Peyer's patch (tissue), 4 donors: ENCODE data around the gene FBN3. TPM values are rescaled to one million over a fixed set of nuclear protein-coding genes. Genes with fewer than 3 reads are reported as not detected.
"Not testable (repeated sequence)": the region's sequence is repeated elsewhere in the genome, so short reads cannot be mapped to it uniquely, and the experiment has no call there.

Experiments
- DNase-seq, 3 donors: peaks; one replicate each; pipeline ENCODE4 v3.0.0-alpha.2; 2017 to 2019
- H3K27ac ChIP-seq, 4 donors: fragments of 200-600 bp; sonication (generic); one replicate each; pipeline ENCODE4 v1.5.1; 2016 to 2019
- H3K27me3 ChIP-seq, 2 donors: fragments of 200-600 bp; sonication (generic); one replicate each; pipeline ENCODE4 v1.5.1; 2019
- H3K36me3 ChIP-seq, 3 donors: fragments of 200-600 bp; sonication (generic); one replicate each; pipeline ENCODE4 v1.5.1; 2016 to 2019
- H3K4me1 ChIP-seq, 4 donors: fragments of 200-600 bp; sonication (generic); one replicate each; pipeline ENCODE4 v1.5.1; 2016 to 2019
- H3K4me3 ChIP-seq, 4 donors: fragments of 200-600 bp; sonication (generic); 1 replicate in 3 of 4; 2 replicates in 1 of 4; pipeline ENCODE4 v1.5.1; 2016 to 2019; ENCODE audit warnings: mild to moderate bottlenecking in 1 of 4
- H3K9me3 ChIP-seq, 4 donors: fragments of 200-600 bp; sonication (generic); one replicate each; pipeline ENCODE4 v1.5.1; 2016 to 2019; ENCODE audit warnings: mild to moderate bottlenecking in 1 of 4
- POLR2A ChIP-seq, 2 donors: fragments of 450-650 bp; IDR thresholded peaks; one replicate each; pipeline ENCODE4 v1.5.1; 2017; ENCODE audit warnings: antibody characterized with exemption in 2 of 2, mild to moderate bottlenecking in 2 of 2, moderate library complexity in 2 of 2
- total RNA-seq, 4 donors: library from RNA; depleted of rRNA; stranded (reverse); fragments of >200 nt; gene quantifications; one replicate each; pipeline ENCODE4 v1.1.0, GENCODE V29; 2016
- TF ChIP-seq, protein P1 (sequence below), 6 experiments: fragments of 450-650 bp in 4 of 6; fragments of 200-600 bp in 2 of 6; sonication (generic) in 1 of 6; IDR thresholded peaks; one replicate each; pipeline ENCODE4 v1.5.1; 2017 to 2019; ENCODE audit warnings: antibody characterized with exemption in 6 of 6, mild to moderate bottlenecking in 3 of 6, moderate library complexity in 1 of 6

Gene FBN3
- total RNA-seq, 4 donors from 2014 or later, result 0.28 TPM; not detected in 3

GRCh38 chr19:8108560-8109445, 40.6 kb downstream of the FBN3 start:
- H3K27me3 ChIP-seq, result no peaks in the 10 kb centered on the region
- DNase-seq, result no peak
- no peak overlapping the region for H3K27ac ChIP-seq
- H3K36me3 ChIP-seq, result no peaks in the 10 kb centered on the region
- H3K4me3 ChIP-seq, result no peak overlapping the region
- H3K4me1 ChIP-seq, result no peaks in the 10 kb centered on the region
- TF ChIP-seq, protein P1, sequence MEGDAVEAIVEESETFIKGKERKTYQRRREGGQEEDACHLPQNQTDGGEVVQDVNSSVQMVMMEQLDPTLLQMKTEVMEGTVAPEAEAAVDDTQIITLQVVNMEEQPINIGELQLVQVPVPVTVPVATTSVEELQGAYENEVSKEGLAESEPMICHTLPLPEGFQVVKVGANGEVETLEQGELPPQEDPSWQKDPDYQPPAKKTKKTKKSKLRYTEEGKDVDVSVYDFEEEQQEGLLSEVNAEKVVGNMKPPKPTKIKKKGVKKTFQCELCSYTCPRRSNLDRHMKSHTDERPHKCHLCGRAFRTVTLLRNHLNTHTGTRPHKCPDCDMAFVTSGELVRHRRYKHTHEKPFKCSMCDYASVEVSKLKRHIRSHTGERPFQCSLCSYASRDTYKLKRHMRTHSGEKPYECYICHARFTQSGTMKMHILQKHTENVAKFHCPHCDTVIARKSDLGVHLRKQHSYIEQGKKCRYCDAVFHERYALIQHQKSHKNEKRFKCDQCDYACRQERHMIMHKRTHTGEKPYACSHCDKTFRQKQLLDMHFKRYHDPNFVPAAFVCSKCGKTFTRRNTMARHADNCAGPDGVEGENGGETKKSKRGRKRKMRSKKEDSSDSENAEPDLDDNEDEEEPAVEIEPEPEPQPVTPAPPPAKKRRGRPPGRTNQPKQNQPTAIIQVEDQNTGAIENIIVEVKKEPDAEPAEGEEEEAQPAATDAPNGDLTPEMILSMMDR (IDR thresholded peaks at IDR 0.05), result no peak
- TF ChIP-seq POLR2A (IDR thresholded peaks at IDR 0.05), result no peak
- peaks cover 0 to 7% (median 0%) of the 10 kb centered on the region in 4 donors for H3K9me3 ChIP-seq

GRCh38 chr19:8107301-8107903, 42.0 kb downstream of the FBN3 start:
- no peak overlapping the region for H3K4me3 ChIP-seq
- no peaks in the 10 kb centered on the region for H3K36me3 ChIP-seq
- DNase-seq, result no peak
- H3K9me3 ChIP-seq, result peaks cover 0 to 7% (median 0%) of the 10 kb centered on the region in 4 donors
- TF ChIP-seq, protein P1 (IDR thresholded peaks at IDR 0.05), result no peak
- no peak for TF ChIP-seq POLR2A (IDR thresholded peaks at IDR 0.05)
- H3K27ac ChIP-seq, result no peak overlapping the region
- no peaks in the 10 kb centered on the region for H3K27me3 ChIP-seq
- H3K4me1 ChIP-seq, result no peaks in the 10 kb centered on the region

DNA sequence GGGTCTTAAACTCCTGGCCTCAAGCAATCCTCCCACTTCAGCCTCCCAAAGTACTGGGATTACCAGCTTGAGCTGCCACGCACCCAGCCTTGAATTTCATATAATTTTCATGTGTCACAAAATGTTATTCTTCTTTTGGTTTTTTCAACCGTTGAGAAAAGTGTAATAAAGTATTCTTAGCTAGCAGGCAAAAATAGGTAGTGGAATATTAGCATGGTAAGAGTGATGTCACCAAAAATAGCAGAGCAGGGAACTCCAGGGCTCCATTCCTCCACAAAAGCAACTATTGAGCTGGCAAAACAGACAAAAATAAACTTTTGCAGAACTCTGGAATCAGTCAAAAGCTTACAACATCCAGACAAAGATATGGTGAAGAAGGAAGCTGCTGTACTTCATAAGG, 43.9 kb downstream of the FBN3 start:
- Histone ChIP-seq H3K36me3 (no peaks in the 10 kb centered on the region), H3K4me3 (no peak overlapping the region), H3K9me3 (peaks cover 0 to 7% (median 0%) of the 10 kb centered on the region in 4 donors), H3K27ac (no peak overlapping the region), H3K4me1 (no peaks in the 10 kb centered on the region), H3K27me3 (no peaks in the 10 kb centered on the region)
- TF ChIP-seq, protein P1 (IDR thresholded peaks at IDR 0.05), result no peak
- no peak for DNase-seq

DNA sequence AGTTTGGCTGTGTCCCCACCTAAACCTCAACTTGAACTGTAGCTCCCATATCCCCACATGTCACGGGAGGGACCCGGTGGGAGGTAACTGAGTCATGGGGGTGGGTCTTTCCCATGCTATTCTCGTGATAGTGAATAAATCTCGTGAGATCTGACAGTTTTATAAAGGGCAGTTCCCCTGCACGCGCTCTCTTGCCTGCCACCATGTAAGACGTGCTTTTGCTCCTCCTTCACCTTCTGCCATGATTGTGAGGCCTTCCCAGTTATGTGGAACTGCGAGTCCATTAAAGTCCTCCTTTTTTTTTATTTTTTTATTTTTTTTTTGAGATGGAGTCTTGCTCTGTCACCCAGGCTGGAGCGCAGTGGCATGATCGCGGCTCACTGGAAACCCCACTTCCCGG, 47.5 kb downstream of the FBN3 start:
- H3K27me3 ChIP-seq, H3K27ac ChIP-seq: not testable (repeated sequence)

DNA sequence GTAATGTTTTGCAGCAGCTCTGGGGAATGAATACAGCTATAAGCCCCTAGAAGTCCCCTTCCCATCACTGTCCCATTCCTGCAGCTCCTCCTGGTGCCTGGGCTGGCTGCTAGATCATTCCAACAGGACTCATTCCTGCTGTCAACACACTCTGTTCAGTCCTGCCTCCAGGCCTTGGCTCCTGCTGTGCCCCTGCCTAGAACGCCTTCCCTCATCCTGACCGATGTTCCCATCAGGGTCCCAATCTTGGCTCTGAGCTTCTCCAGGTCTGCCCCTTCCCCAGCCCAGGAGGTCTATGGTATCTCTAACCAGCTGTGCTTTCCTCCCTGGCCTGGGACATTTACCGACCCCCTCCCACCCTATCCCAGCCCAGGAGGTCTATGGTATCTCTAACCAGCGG, 48.1 kb downstream of the FBN3 start:
- Histone ChIP-seq H3K4me3 (no peak overlapping the region), H3K9me3 (peaks cover 0 to 6% (median 2%) of the 10 kb centered on the region in 4 donors), H3K27me3 (no peaks in the 10 kb centered on the region), H3K4me1 (no peaks in the 10 kb centered on the region), H3K36me3 (no peaks in the 10 kb centered on the region), H3K27ac (no peak overlapping the region)
- no peak for DNase-seq
- TF ChIP-seq, protein P1 (IDR thresholded peaks at IDR 0.05), result no peak

More for the DNA sequence above, 47.5 kb downstream of the FBN3 start:
- not testable (repeated sequence) for H3K9me3 ChIP-seq, H3K4me1 ChIP-seq, H3K36me3 ChIP-seq, DNase-seq, H3K4me3 ChIP-seq
